ENCODE measurements around the gene C16orf92. TPM values are rescaled to one million over a fixed set of nuclear protein-coding genes. Genes with fewer than 3 reads are reported as not detected.

Gene C16orf92
- total and polyA plus RNA-seq, 2 of the 8 experiments (the other 6 are each of a cell fraction or from before 2014, with no cell fraction given) = not detected

DNA sequence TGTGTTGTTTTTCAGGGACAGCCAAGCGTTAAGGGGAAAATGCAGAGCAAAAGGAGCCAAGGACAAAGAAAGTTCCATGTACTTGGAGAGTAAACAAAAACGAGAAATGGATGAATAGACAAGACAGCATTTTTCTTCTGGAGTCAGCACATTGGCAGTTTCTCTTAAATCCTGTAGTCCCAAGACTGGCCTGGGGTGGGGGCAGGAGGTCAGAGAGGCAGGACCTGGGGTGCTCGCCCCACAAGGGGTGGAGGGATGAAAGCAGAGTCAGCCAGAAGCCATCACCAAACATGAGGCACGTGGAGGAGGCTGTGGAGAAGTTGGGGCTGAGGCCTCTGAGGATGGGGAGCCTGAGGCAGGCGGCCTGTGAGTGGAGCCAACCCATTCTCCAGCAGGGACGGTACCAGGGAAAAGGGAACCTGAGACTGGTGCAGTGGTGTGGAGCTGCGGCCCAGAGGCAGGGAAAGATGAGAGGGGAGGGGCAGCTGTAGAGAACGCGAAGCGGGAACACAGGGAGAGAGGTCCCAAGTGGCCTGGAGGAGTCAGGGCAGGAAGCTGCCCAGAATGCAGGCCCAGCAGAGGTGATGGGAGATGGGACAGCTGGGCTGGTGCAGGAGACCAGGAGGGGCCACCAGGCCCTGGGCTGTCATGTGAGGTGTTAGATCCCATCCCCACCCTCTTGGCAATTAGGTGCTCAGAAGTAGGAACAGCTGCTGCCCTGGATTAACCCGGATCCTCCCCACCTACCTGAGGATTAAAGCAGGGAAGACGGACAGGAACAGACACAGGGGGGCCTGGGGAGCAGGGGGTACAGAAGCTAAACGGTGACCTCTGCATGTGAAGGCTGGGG is 4.8 kb downstream of the C16orf92 start:
- Histone ChIP-seq H3K14ac (ENCODE audit: insufficient read length) (no peak overlapping the region), H4K5ac (ENCODE audit: insufficient read length, low read depth, low read length) (no peak overlapping the region), H3K4me3 (ENCODE audit: extremely low read depth in 1 of 4, insufficient read depth in 2 of 4, low read depth in 3 of 4, low read length in 4 of 4) (no peak overlapping the region), H2BK20ac (ENCODE audit: low read length) (no peak overlapping the region), H4K91ac (replicated peaks; ENCODE audit: insufficient read length, low read length) (no peak overlapping the region), H3K27me3 (replicated peaks in 1 of 4; ENCODE audit: control insufficient read depth in 3 of 4, extremely low read depth in 1 of 4, insufficient read depth in 3 of 4, low read length in 3 of 4) (peaks cover 0 to 3% (median 1%) of the 10 kb centered on the region in 4 experiments; a peak in 2 of 7 replicates), H2BK15ac (ENCODE audit: low read length) (no peak overlapping the region), H3K4me2 (ENCODE audit: insufficient read depth in 1 of 2, low read depth in 2 of 2, low read length in 2 of 2) (peak overlapping the region in 1 of 2 experiments; percentile 84; a peak in 2 of 4 replicates), H3K9ac (replicated peaks in 1 of 4; ENCODE audit: extremely low read depth in 1 of 4, low read depth in 3 of 4, low read length in 3 of 4) (no peak overlapping the region), H2BK5ac (ENCODE audit: low read depth, low read length) (no peak overlapping the region), H4K20me1 (replicated peaks in 1 of 2; ENCODE audit: control insufficient read depth in 1 of 2, insufficient read depth in 2 of 2, low read length in 2 of 2) (peaks cover 12 to 16% of the 10 kb centered on the region in 2 experiments), H3K79me1 (ENCODE audit: low read depth, low read length) (peaks cover 5% of the 10 kb centered on the region; the same call in 1 of the 2 replicates), H3K18ac (ENCODE audit: extremely low read depth, low read length) (no peak overlapping the region), H2BK12ac (ENCODE audit: low read depth, low read length) (no peak overlapping the region), H2AFZ (ENCODE audit: low read length) (no peak overlapping the region), H2AK5ac (ENCODE audit: low read depth, low read length) (no peak overlapping the region), H3K9me3 (ENCODE audit: insufficient read depth in 2 of 2, low read depth in 1 of 2, low read length in 1 of 2) (no peaks in the 10 kb centered on the region), H3K23ac (ENCODE audit: insufficient read length) (no peak overlapping the region), H4K8ac (ENCODE audit: extremely low read depth, insufficient read depth, low read length) (no peak overlapping the region), H3K36me3 (ENCODE audit: control insufficient read depth in 2 of 4, insufficient read depth in 4 of 4, low read length in 3 of 4) (peaks cover 0 to 7% (median under 1%) of the 10 kb centered on the region in 4 experiments; a peak in 2 of 8 replicates), H3K4me1 (replicated peaks in 1 of 4; ENCODE audit: control insufficient read depth in 3 of 4, insufficient read depth in 4 of 4, low read length in 3 of 4) (peaks cover 0 to 26% (median 19%) of the 10 kb centered on the region in 4 experiments; a peak in 6 of 7 replicates), H3K23me2 (ENCODE audit: low read depth, low read length) (peaks cover 10% of the 10 kb centered on the region; the same call in 1 of the 2 replicates), H2BK120ac (replicated peaks; ENCODE audit: low read depth, low read length) (no peak overlapping the region), H3K56ac (replicated peaks; ENCODE audit: insufficient read length, low read depth, low read length) (no peak overlapping the region), H3K4ac (replicated peaks; ENCODE audit: insufficient read length, low read depth, low read length) (no peak overlapping the region), H3K79me2 (ENCODE audit: control insufficient read depth in 1 of 2, insufficient read depth in 2 of 2, low read length in 2 of 2) (no peaks in the 10 kb centered on the region), H3K27ac (ENCODE audit: low read depth, low read length) (no peak overlapping the region)
- DNase-seq (ENCODE audit: low read depth in 1 of 2, low spot score in 2 of 2) = no peak
- FAIRE-seq = no peak
- 81% methylated on average over 13 of the region's 13 CpGs; no CpG with 5 or more reads in 1 of the 2 experiments for WGBS, 2 experiments (ENCODE audit: extremely low coverage in 1 of 2, insufficient coverage in 1 of 2, insufficient read length in 1 of 2, insufficient replicate concordance in 2 of 2, low coverage in 1 of 2, low lambda C conversion rate in 2 of 2, missing lambda C conversion rate in 1 of 2)
- CTCF ChIA-PET (ENCODE audit: partially characterized antibody) = interaction anchor here (0.5 to 1.2 kb wide), 6 partner anchors 8 to 193 kb away, joined by 3 to 5 read pairs (median 3); a partner anchor contains a TSS
- POLR2A ChIA-PET (ENCODE audit: partially characterized antibody) = interaction anchor here (0.8 to 1.4 kb wide), 7 partner anchors 18 to 220 kb away, joined by 3 to 4 read pairs (median 3); partner anchors contain the start of genes ALDOA, PAGR1 and TBX6
- TF ChIP-seq NANOG (IDR thresholded peaks at IDR 0.05; ENCODE audit: insufficient read depth, low read depth, low read length, poor library complexity, severe bottlenecking) = no peak
- TF ChIP-seq, protein P1, sequence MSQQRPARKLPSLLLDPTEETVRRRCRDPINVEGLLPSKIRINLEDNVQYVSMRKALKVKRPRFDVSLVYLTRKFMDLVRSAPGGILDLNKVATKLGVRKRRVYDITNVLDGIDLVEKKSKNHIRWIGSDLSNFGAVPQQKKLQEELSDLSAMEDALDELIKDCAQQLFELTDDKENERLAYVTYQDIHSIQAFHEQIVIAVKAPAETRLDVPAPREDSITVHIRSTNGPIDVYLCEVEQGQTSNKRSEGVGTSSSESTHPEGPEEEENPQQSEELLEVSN (IDR thresholded peaks at IDR 0.05) = no peak
- TF ChIP-seq, protein P2, sequence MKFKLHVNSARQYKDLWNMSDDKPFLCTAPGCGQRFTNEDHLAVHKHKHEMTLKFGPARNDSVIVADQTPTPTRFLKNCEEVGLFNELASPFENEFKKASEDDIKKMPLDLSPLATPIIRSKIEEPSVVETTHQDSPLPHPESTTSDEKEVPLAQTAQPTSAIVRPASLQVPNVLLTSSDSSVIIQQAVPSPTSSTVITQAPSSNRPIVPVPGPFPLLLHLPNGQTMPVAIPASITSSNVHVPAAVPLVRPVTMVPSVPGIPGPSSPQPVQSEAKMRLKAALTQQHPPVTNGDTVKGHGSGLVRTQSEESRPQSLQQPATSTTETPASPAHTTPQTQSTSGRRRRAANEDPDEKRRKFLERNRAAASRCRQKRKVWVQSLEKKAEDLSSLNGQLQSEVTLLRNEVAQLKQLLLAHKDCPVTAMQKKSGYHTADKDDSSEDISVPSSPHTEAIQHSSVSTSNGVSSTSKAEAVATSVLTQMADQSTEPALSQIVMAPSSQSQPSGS (IDR thresholded peaks at IDR 0.05; ENCODE audit: low read length) = no peak
- TF ChIP-seq CREB1 (IDR thresholded peaks at IDR 0.05) = no peak
- TF ChIP-seq KDM5A (IDR thresholded peaks at IDR 0.05; ENCODE audit: low read length) = no peak
- no peak for TF ChIP-seq RAD21 (IDR thresholded peaks at IDR 0.05 in 1 of 2, conservative IDR thresholded peaks at IDR 0.05 in 1 of 2; ENCODE audit: low read depth in 2 of 2, low read length in 2 of 2)
- no peak for TF ChIP-seq SIN3A (conservative IDR thresholded peaks at IDR 0.05 in 1 of 2, IDR thresholded peaks at IDR 0.05 in 1 of 2; ENCODE audit: low read depth in 1 of 2, low read length in 2 of 2)
- TF ChIP-seq CHD2 (IDR thresholded peaks at IDR 0.05; ENCODE audit: low read length) = no peak

Data from H1 (cell line).